T-helper 17 cell (primary cell): ENCODE data around the gene PROSER2. TPM values are rescaled to one million over a fixed set of nuclear protein-coding genes. Genes with fewer than 3 reads are reported as not detected.

Source experiments
- ATAC-seq: fragments of 150-1000 bp; cut with Tn5 transposase; 2 replicates; pipeline ENCODE4 v1.10.0; 2021; ENCODE audit warnings: mild to moderate bottlenecking, moderate library complexity
- DNase-seq, 3 donors: peaks; one replicate each; pipeline versions ENCODE4 v3.0.0 to v3.0.0-alpha.2; 2020 to 2021
- H3K9me3 ChIP-seq: one replicate; pipeline ENCODE4 v1.7.0; 2013; ENCODE audit warnings: low read length, mild to moderate bottlenecking; ENCODE audit not compliant: control insufficient read depth, poor library complexity, severe bottlenecking
- H3K27ac Mint-ChIP-seq: one replicate; pipeline ENCODE4 v1.8.0; 2022; ENCODE audit warnings: mild to moderate bottlenecking, moderate library complexity, mixed read lengths
- H3K27me3 Mint-ChIP-seq: one replicate; pipeline ENCODE4 v1.8.0; 2022; ENCODE audit warnings: mixed read lengths
- H3K36me3 Mint-ChIP-seq: one replicate; pipeline ENCODE4 v1.8.0; 2022; ENCODE audit warnings: low read depth, mixed read lengths
- H3K4me1 Mint-ChIP-seq: one replicate; pipeline ENCODE4 v1.8.0; 2022; ENCODE audit warnings: mild to moderate bottlenecking, mixed read lengths
- H3K4me3 Mint-ChIP-seq: one replicate; pipeline ENCODE4 v1.8.0; 2022; ENCODE audit warnings: mild to moderate bottlenecking, moderate library complexity, mixed read lengths
- total RNA-seq, 4 donors: library from RNA in 2 of 4; stranded (reverse) in 2 of 4; gene quantifications; one replicate each; pipeline ENCODE4 v1.2.3 and lab custom pipeline; 2022 to 2026

The PROSER2 gene
- total RNA-seq, 2 donors from 2014 or later = 3.2 to 5.1 TPM

DNA sequence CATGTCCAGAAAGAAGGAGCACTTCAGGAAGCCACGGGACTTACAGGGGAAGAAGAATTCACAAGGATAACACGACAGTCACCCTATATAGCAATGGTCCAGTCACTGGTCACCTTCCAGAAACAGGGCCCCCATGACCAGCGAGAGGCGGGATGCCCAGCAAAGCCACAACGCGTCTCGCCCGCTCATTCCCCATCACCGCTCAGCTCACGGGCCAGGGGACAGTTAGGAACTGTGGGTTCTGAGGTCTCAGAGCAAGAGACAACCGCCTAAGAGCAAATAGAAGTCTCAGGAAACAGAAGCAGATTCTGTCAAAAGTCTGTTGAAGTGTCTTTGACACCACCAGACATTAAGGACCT is 71.9 kb downstream of the PROSER2 start:
- no peak overlapping the region for H3K4me3 Mint-ChIP-seq
- no peak for DNase-seq
- H3K36me3 Mint-ChIP-seq = no peaks in the 10 kb centered on the region
- no peak overlapping the region for H3K27ac Mint-ChIP-seq
- no peaks in the 10 kb centered on the region for H3K9me3 ChIP-seq
- H3K4me1 Mint-ChIP-seq = peaks cover 3% of the 10 kb centered on the region
- peaks cover under 1% of the 10 kb centered on the region for H3K27me3 Mint-ChIP-seq
- ATAC-seq = no peak

DNA sequence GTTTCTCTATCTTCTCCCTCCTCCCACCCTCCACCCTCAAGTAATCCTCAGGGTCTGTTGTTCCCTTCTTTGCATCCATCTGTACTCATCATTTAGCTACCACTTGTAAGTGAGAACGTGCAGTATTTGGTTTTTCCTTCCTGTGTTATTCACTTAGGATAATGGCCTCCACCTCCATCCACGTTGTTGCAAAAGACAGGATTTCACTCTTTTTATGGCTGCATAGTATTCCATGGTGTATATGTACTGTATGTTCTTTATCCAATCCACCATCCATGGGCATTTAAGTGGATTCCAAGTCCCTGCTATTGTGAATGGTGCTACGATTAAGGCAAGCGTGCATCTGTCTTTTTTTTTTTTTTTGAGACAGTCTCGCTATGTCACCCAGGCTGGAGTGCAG is 72.4 kb downstream of the PROSER2 start:
- Mint-ChIP-seq H3K4me1 (peaks cover 3% of the 10 kb centered on the region), H3K27me3 (peaks cover 5% of the 10 kb centered on the region), H3K36me3 (no peaks in the 10 kb centered on the region), H3K4me3 (no peak overlapping the region), H3K27ac (no peak overlapping the region)
- H3K9me3 ChIP-seq = no peaks in the 10 kb centered on the region
- ATAC-seq (no peak), DNase-seq (no peak)

DNA sequence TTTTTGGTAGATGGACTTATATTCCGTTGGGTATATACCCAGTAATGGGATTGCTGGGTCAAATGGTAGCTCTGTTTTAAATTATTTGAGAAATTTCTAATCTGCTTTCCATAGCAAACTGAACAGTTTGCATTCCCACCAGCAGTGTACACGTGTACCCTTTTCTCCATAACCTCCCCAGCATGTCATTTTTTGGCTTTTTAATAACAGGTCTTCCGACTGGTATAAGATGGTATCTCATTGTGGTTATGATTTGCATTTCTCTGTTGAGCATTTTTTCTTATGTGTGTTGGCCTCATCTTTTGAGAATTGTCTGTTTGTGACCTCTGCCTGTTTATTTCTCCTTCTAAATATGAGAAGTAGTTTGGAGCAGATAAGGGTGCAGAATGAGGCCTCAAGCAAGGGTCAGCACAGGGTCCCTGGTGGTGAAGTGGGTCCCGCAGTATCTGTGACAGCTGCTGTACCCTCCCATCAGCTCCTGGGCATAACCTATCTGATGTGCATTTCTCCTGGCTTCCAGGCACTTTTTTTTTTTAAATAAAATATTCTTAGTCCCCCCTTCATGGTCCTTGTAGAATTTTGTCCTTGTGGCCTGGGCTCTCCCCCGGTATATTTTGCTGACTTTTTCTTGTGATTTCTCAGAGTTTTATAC is 73.5 kb downstream of the PROSER2 start:
- Mint-ChIP-seq H3K27me3 (peaks cover 13% of the 10 kb centered on the region), H3K4me1 (peaks cover 3% of the 10 kb centered on the region), H3K36me3 (peaks cover 2% of the 10 kb centered on the region), H3K4me3 (no peak overlapping the region), H3K27ac (no peak overlapping the region)
- no peaks in the 10 kb centered on the region for H3K9me3 ChIP-seq
- DNase-seq = no peak
- no peak for ATAC-seq

DNA sequence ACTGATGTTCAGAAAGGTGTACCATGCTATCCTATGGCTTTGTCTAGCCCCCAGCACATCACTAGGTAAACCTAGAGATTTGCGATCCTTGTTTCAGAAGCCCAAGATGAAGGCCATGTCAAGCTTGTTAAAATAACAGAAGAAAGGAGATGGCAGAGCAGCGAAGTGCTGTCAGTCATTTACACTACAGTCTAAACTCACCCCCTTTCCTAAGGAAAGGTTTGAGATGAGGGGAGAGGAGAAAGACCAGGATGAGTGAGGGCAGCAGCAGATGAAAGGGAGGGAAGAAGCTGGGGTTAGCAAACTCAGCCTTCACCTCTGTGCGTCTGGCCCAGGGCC is 74.8 kb downstream of the PROSER2 start:
- Mint-ChIP-seq H3K4me1 (peaks cover 5% of the 10 kb centered on the region), H3K27ac (no peak overlapping the region), H3K27me3 (peaks cover 21% of the 10 kb centered on the region), H3K4me3 (no peak overlapping the region), H3K36me3 (peaks cover 2% of the 10 kb centered on the region)
- ATAC-seq (no peak), DNase-seq (no peak)
- H3K9me3 ChIP-seq = no peaks in the 10 kb centered on the region

DNA sequence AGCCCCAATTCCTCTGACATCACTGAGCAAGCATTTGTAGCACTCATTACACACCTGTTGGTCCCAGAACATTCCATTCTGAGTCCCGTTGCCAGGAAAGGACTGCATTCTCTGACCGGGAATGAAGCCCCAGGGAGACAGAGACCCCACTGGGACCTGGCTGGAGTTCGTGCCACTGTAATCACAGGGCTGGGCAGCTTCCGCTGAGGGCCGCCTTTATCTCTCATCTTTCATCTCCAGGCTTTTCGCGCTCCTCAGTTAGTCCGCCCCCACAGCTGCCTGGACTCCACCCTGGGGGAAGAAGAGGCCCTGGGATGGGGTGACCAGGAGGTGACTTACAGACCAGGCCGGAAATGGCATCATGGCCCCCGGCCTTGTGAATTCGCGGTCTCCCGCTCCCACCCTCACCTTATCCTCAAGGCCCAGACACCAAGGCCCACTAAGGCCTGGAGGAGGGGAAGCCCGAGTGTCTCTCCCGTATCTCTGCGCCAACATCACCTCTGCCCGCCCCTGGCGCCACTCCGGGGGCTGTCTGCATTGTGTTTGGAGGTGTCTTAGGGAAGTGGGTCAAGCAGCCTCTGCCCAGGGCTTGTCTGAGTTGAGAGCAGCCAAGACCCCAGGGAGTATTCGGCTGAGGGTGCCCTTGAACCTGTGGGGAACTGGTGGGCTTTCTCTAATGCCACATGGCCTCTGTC is 75.4 kb downstream of the PROSER2 start:
- H3K36me3 Mint-ChIP-seq = peaks cover 2% of the 10 kb centered on the region
- ATAC-seq (no peak), DNase-seq (no peak)
- H3K4me3 Mint-ChIP-seq = no peak overlapping the region
- peaks cover 21% of the 10 kb centered on the region for H3K27me3 Mint-ChIP-seq
- peaks cover 5% of the 10 kb centered on the region for H3K4me1 Mint-ChIP-seq
- H3K9me3 ChIP-seq = no peaks in the 10 kb centered on the region
- no peak overlapping the region for H3K27ac Mint-ChIP-seq

DNA sequence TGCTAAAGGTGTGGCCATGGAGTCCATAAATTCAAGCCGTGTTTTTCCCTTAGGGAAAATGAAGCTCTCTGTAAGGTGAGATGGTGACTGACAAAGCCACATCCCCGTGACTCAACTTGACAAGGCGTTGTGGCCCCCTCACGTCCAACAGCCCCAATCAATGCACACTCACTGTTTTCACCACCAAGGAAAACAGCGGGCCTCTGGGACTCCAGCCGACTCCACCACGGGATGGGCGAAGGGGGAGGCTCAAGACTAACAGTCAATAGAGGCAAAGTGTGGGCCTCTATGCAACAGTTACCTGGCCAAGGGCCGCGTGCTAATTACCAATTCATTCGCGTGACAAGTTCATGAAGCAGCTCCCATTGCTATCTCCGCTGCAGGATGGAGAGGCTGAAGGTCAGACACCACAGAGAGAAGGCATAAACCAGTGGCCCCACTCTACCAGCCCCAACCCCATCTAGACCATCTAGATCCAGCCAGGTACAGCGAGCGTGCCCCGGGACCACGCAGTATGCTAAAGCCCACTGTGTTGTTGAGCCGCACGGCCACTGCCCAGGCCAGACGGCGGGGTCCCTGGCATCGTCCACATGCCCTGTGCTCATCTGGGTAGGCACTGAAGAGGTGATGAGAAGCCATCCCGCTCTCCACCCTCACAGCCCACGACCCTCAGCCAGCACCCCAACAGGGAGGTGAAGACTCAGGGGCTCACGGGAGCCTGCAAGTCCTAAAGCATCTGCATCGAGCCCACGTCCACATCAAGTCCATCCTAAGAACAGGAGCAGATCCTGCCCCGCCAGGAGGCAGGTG is 76.1 kb downstream of the PROSER2 start:
- H3K36me3 Mint-ChIP-seq = peaks cover 2% of the 10 kb centered on the region
- peaks cover 21% of the 10 kb centered on the region for H3K27me3 Mint-ChIP-seq
- no peak for DNase-seq
- no peak overlapping the region for H3K4me3 Mint-ChIP-seq
- H3K4me1 Mint-ChIP-seq = peaks cover 5% of the 10 kb centered on the region
- no peak for ATAC-seq
- no peaks in the 10 kb centered on the region for H3K9me3 ChIP-seq
- H3K27ac Mint-ChIP-seq = no peak overlapping the region

DNA sequence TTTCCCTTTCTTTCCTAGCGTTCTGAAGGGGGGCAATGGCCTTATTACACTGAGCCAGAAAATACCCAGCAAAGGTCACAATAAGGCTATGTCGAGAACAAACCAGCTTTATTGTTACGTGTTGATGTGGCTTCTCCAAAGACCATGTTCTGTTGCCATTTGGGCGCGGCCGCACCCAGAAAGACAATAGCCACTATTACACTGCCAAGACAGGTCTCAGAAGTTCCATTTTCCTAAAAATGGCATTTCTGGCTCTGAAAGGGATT is 77.8 kb downstream of the PROSER2 start:
- Mint-ChIP-seq H3K27ac (no peak overlapping the region), H3K27me3 (peaks cover 21% of the 10 kb centered on the region), H3K4me3 (no peak overlapping the region), H3K4me1 (peaks cover 5% of the 10 kb centered on the region), H3K36me3 (peaks cover 2% of the 10 kb centered on the region)
- no peaks in the 10 kb centered on the region for H3K9me3 ChIP-seq
- DNase-seq (no peak), ATAC-seq (no peak)

DNA sequence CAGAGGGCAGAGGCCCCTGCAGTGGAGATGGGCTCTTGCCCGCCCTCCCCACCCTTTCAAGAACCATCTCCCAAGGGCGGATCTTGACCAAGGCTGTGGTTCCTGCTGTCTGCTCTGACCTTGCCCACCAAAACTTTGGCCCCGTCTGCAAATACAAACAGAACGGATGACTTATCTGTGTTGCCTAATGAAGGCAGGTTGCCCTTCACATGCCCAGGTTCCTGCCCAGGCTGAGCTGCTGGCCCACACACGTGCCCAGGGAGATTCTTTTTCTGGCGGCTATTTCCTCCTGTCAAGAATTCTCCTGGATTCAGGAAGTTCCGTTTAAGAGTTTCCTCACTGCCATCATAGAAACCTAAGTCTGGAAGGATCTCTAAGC is 78.3 kb downstream of the PROSER2 start:
- no peak overlapping the region for H3K27ac Mint-ChIP-seq
- H3K4me1 Mint-ChIP-seq = peaks cover 5% of the 10 kb centered on the region
- ATAC-seq = no peak
- H3K4me3 Mint-ChIP-seq = no peak overlapping the region
- no peak for DNase-seq
- peaks cover 2% of the 10 kb centered on the region for H3K36me3 Mint-ChIP-seq
- H3K9me3 ChIP-seq = no peaks in the 10 kb centered on the region
- H3K27me3 Mint-ChIP-seq = peaks cover 21% of the 10 kb centered on the region

DNA sequence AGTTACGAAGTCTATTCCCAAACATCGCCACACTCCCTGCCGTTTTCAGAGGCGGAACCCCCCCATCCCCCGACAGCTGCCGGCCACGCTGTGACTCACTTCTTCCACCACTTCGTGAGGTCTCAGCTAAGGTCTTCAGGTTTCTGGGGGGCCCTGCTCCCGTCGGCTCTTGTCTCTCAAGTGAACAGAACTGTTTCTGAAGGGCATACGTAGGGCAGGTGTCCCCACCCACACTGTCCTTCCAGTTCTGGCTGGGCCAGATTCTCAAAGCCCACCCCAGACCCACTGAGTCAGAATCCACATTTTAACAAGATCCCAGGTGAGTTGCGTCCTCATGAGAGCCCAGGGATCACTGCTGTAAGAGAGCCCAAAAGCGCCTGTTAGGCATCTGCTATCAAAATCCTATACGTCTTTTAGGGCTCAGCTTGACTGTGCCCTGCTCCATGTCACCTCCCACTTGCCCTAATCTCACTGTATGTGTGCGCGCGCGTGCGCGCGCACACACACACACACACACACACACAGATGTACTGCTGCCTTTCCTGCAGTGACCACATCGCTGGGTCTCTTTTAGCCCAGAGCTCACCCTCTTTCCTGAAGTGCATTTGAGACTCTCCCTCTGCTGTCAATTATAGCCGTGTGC is 78.8 kb downstream of the PROSER2 start:
- ATAC-seq (no peak), DNase-seq (no peak)
- Mint-ChIP-seq H3K27me3 (peaks cover 21% of the 10 kb centered on the region), H3K27ac (no peak overlapping the region), H3K36me3 (peaks cover 2% of the 10 kb centered on the region), H3K4me1 (peaks cover 5% of the 10 kb centered on the region), H3K4me3 (no peak overlapping the region)
- no peaks in the 10 kb centered on the region for H3K9me3 ChIP-seq

DNA sequence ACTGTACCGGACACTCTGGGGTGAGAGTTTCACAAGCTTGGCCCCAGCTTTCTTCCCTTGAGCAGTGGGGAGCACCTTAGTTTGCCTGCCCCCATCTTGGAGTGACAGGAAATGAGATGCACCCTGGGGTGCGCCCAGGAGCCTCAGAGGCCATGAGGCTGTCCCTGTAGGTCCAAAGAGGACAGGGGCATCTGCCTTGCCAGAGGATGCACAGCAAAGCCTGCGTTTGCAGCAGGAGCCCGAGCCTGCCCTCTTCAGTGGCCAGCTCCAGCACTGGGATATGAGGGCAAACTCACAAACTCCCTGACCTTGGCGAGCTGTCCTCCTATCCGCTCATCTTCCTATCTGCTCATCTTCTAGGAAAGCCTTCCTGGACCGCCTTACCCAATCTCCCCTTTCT is 79.5 kb downstream of the PROSER2 start:
- Mint-ChIP-seq H3K4me3 (no peak overlapping the region), H3K27ac (no peak overlapping the region), H3K4me1 (peaks cover 5% of the 10 kb centered on the region), H3K27me3 (peaks cover 21% of the 10 kb centered on the region), H3K36me3 (peaks cover 2% of the 10 kb centered on the region)
- ATAC-seq (no peak), DNase-seq (no peak)
- no peaks in the 10 kb centered on the region for H3K9me3 ChIP-seq

DNA sequence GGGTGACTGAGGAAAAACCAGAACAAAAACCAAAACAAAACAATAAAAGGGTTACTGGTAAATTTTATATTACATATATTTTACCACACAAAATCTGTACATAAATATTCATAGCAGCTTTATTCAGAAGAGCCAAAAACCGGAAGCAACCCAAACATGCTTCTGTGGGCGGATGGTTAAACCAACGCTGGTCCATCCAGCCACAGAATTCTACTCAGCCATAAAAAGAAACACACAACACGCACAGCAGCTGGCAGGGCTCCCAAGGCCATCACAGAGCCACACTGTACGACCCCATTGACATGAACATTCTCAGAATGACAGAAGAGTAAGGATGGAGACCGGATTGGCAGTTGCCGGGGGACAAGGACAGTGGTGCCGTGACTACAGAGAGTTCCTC is 83.6 kb downstream of the PROSER2 start:
- no peaks in the 10 kb centered on the region for H3K9me3 ChIP-seq
- no peak overlapping the region for H3K27ac Mint-ChIP-seq
- no peak for DNase-seq
- ATAC-seq = no peak
- H3K36me3 Mint-ChIP-seq = peaks cover 2% of the 10 kb centered on the region
- peaks cover 17% of the 10 kb centered on the region for H3K27me3 Mint-ChIP-seq
- H3K4me3 Mint-ChIP-seq = no peak overlapping the region
- peaks cover 3% of the 10 kb centered on the region for H3K4me1 Mint-ChIP-seq

DNA sequence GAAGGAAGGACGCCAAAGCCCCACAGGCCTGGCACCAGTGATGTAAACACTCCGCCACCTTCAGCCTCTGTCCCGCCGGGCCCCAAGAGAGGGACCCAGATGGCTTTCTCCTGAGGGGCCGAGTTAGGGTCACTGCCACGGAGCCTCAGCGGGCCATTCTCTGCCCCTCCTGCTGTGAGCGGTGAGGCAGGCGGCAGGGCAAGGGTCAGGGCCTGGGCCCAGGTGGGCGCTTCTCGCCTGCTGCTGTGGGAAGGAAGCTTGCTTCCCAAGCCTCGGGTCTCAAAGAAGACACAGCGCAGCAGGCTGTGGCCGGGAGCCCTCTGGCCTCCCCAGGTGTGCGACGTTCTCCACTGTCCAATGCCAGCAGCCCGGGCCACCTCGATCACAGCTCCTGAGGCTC is 84.8 kb downstream of the PROSER2 start:
- Mint-ChIP-seq H3K4me1 (no peaks in the 10 kb centered on the region), H3K27me3 (peaks cover 9% of the 10 kb centered on the region), H3K4me3 (peak overlapping the region; percentile 31), H3K36me3 (peaks cover 2% of the 10 kb centered on the region), H3K27ac (no peak overlapping the region)
- DNase-seq (no peak), ATAC-seq (no peak)
- H3K9me3 ChIP-seq = no peaks in the 10 kb centered on the region

DNA sequence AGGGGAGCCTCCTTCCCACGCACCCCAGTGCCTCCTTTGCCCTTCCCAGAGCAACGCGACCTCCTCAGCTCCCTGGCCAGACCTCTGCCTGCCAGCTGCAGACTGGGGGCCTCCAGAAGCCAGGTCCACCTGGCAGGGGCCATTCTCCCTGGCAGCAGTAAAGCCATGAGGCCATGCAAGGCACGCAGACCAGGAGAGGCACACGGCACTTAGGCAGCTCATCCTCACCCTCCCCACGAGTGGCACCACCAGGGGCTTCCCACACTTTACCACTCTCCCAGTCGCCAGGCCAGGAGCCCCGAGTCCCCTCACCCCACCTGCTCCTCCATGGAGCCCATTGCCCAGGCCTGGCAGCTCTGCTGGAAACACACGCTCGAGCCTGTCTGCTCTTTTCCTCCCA is 85.4 kb downstream of the PROSER2 start:
- Mint-ChIP-seq H3K36me3 (peaks cover 2% of the 10 kb centered on the region), H3K27me3 (peaks cover 9% of the 10 kb centered on the region), H3K27ac (peak overlapping the region; percentile 47), H3K4me1 (no peaks in the 10 kb centered on the region), H3K4me3 (no peak overlapping the region)
- H3K9me3 ChIP-seq = no peaks in the 10 kb centered on the region
- no peak for ATAC-seq
- DNase-seq = no peak
